GM12878 (cell line): ENCODE measurements around the gene CYP2C19. TPM values are rescaled to one million over a fixed set of nuclear protein-coding genes. Genes with fewer than 3 reads are reported as not detected.

Experiments used
- ATAC-seq: fragments of 200-7000 bp; cut with Tn5 transposase; 3 replicates; pipeline ENCODE4 v1.9.1; 2020; ENCODE audit warnings: mild to moderate bottlenecking, moderate library complexity
- Bru-seq: library from RNA; stranded (reverse); fragments of 400-500 nt; gene quantifications from one replicate; lab custom pipeline; 2021; lab: Mats Ljungman, UMichigan
- BruChase-seq, 2 experiments: library from RNA; stranded (reverse); fragments of 400-500 nt; gene quantifications; one replicate each; lab custom pipeline; 2021; lab: Mats Ljungman, UMichigan
- BruUV-seq: library from RNA; stranded (reverse); fragments of 400-500 nt; replicated peaks from 2 replicates; lab custom pipeline; 2021; lab: Mats Ljungman, UMichigan
- CTCF ChIA-PET: fragments of 300-600 bp; sonication (Branson Sonifier 250); formaldehyde crosslinking; extraction: SDS; loops from one replicate; lab custom pipeline; 2021; ENCODE audit warnings: inconsistent platforms; lab: Yijun Ruan, JAX
- POLR2A ChIA-PET: fragments of 350-600 bp; formaldehyde crosslinking; extraction: SDS; loops from one replicate; lab custom pipeline; 2021; ENCODE audit warnings: inconsistent platforms; lab: Charles Lee
- RAD21 ChIA-PET: fragments of 300-600 bp; sonication (Branson Sonifier 250); formaldehyde crosslinking; loops from one replicate; lab custom pipeline; 2023; ENCODE audit warnings: antibody characterized with exemption; ENCODE audit not compliant: unreplicated experiment; lab: Charles Lee
- SMC1A ChIA-PET: fragments of 300-600 bp; sonication (Branson Sonifier 250); formaldehyde crosslinking; loops from one replicate; lab custom pipeline; 2023; ENCODE audit not compliant: unreplicated experiment, uncharacterized antibody; lab: Charles Lee
- DNase-seq: peaks from one replicate; pipeline ENCODE4 v3.0.0-alpha.2; 2011; ENCODE audit warnings: low read depth, low spot score
- FAIRE-seq: peaks from 3 replicates; lab custom pipeline; 2011; peaks lifted over from hg19 to GRCh38; lab: Jason Lieb, UNC
- H2AFZ ChIP-seq: 2 replicates; pipeline ENCODE4 v1.6.0; 2011; ENCODE audit warnings: low read depth, low read length, control low read depth; ENCODE audit not compliant: control insufficient read depth
- H3K27ac ChIP-seq: 2 replicates; pipeline ENCODE4 v1.5.1; 2011; ENCODE audit warnings: control low read depth; ENCODE audit not compliant: control insufficient read depth, insufficient read depth
- H3K27me3 ChIP-seq, 2 experiments: replicated peaks in 1 of 2; 2 replicates each; pipeline versions ENCODE4 v1.6.0 to v1.6.1; 2011; ENCODE audit warnings: low read length in 1 of 2; ENCODE audit not compliant: control insufficient read depth in 2 of 2, insufficient read depth in 2 of 2
- H3K36me3 ChIP-seq, 2 experiments: 2 replicates each; pipeline ENCODE4 v1.5.1; 2011; ENCODE audit warnings: low read length in 1 of 2; ENCODE audit not compliant: control insufficient read depth in 2 of 2, insufficient read depth in 2 of 2
- H3K4me1 ChIP-seq: 2 replicates; pipeline ENCODE4 v1.6.1; 2011; ENCODE audit warnings: mild to moderate bottlenecking, low read length, moderate library complexity, mixed read lengths; ENCODE audit not compliant: control insufficient read depth, insufficient read depth
- H3K4me2 ChIP-seq: 2 replicates; pipeline ENCODE4 v1.6.0; 2011; ENCODE audit warnings: control low read depth; ENCODE audit not compliant: control insufficient read depth, insufficient read depth
- H3K4me3 ChIP-seq: fragments of 200-600 bp; sonication (generic); 2 replicates; pipeline ENCODE4 v1.5.1; 2016
- H3K79me2 ChIP-seq: 2 replicates; pipeline ENCODE4 v1.6.0; 2011; ENCODE audit warnings: low read length; ENCODE audit not compliant: control insufficient read depth, insufficient read depth
- H3K9ac ChIP-seq: 2 replicates; pipeline ENCODE4 v1.8.0; 2011; ENCODE audit warnings: low read length, control low read depth, mixed read lengths; ENCODE audit not compliant: control insufficient read depth, insufficient read depth
- H3K9me3 ChIP-seq: replicated peaks from 3 replicates; pipeline ENCODE4 v1.5.1; 2011; ENCODE audit warnings: mild to moderate bottlenecking, low read length; ENCODE audit not compliant: control insufficient read depth, insufficient read depth
- H4K20me1 ChIP-seq: 2 replicates; pipeline ENCODE4 v1.6.0; 2011; ENCODE audit not compliant: control insufficient read depth, insufficient read depth
- ATF7 ChIP-seq: fragments of 450-650 bp; IDR thresholded peaks from 2 replicates; pipeline ENCODE4 v1.6.1; 2016; ENCODE audit warnings: low read depth, mild to moderate bottlenecking
- CBX3 ChIP-seq: fragments of 200-600 bp; sonication (generic); IDR thresholded peaks from 2 replicates; pipeline ENCODE4 v1.6.1; 2016; ENCODE audit warnings: low read depth, borderline replicate concordance
- CHD1 ChIP-seq: IDR thresholded peaks from 2 replicates; pipeline ENCODE4 v1.6.1; 2012; ENCODE audit warnings: low read depth, low read length, improper control_type of control experiment
- NFIC ChIP-seq: IDR thresholded peaks from 2 replicates; pipeline ENCODE4 v1.6.1; 2012; ENCODE audit warnings: low read depth, mild to moderate bottlenecking, inconsistent platforms, low read length, moderate library complexity
- RELA ChIP-seq: fragments of 450-650 bp; IDR thresholded peaks from 2 replicates; pipeline ENCODE4 v1.8.0; 2014; ENCODE audit warnings: borderline replicate concordance; ENCODE audit not compliant: partially characterized antibody
- TCF7 ChIP-seq: IDR thresholded peaks from 2 replicates; pipeline ENCODE4 v1.6.1; 2014; ENCODE audit warnings: antibody characterized with exemption, borderline replicate concordance
- YY1 ChIP-seq: IDR thresholded peaks from 2 replicates; pipeline ENCODE4 v1.6.1; 2011; ENCODE audit warnings: low read depth, mild to moderate bottlenecking, low read length
- WGBS: methylation state at CpG from one replicate; pipeline ENCODE4 v1.1.6; 2016; ENCODE audit warnings: low lambda C conversion rate; ENCODE audit not compliant: insufficient replicate concordance, insufficient coverage; ENCODE audit errors: missing lambda C conversion rate; 5-methylcytosine and 5-hydroxymethylcytosine counted together
- in situ Hi-C: fragments of 300-500 bp; cut with MboI; formaldehyde crosslinking; loops from 9 replicates; pipeline ENCODE4 v1.14.3; 2018; ENCODE audit warnings: mixed read lengths
- intact Hi-C: fragments of 100-400 bp; cut with micrococcal nuclease; formaldehyde crosslinking; loops from one replicate; pipeline ENCODE4 v1.14.2; 2022; ENCODE audit not compliant: unreplicated experiment
- long read RNA-seq, 2 experiments: library from polyadenylated mRNA; unstranded; transcript quantifications; one replicate each; pipeline ENCODE4 v2.0.0, GENCODE V29; 2019 to 2020
- polyA minus RNA-seq, 3 experiments: library from RNA; depleted of rRNA, polyadenylated mRNA; stranded (reverse); fragments of >200 nt; gene quantifications; 2 replicates each; pipeline ENCODE4 v1.2.3, GENCODE V29; 2011
- polyA plus RNA-seq, 11 experiments: library from polyadenylated mRNA; depleted of rRNA in 4 of 11; unstranded in 6 of 11; stranded (reverse) in 5 of 11; fragments of >200 nt; fragmentation: Nextera tagmentation in 4 of 11; fragmentation: Illumina TruSeq in 1 of 11; extraction: Ambion mirVana in 4 of 11; extraction: Trizol in 1 of 11; gene quantifications; 1 replicate in 1 of 11; 2 replicates in 10 of 11; pipeline versions ENCODE4 v1.2.1 to v1.2.3, GENCODE V29; 2011 to 2016; ENCODE audit warnings: inconsistent platforms in 2 of 11, missing spikeins in 2 of 11, low read depth in 1 of 11
- total RNA-seq, 4 experiments: library from RNA; depleted of rRNA in 3 of 4; stranded (reverse); fragments of >200 nt in 3 of 4; fragmentation: Illumina TruSeq in 1 of 4; extraction: Trizol in 1 of 4; gene quantifications; 2 replicates each; pipeline versions ENCODE4 v1.2.1 to v1.2.3, GENCODE V29; 2013 to 2021

CYP2C19 gene
- not detected in 2 replicates for total RNA-seq (2013; cell fraction: nucleolus; rRNA removed)
- total RNA-seq (2014; rRNA removed) (not detected in 2 replicates), total RNA-seq (2014; rRNA removed; fragmentation: Illumina TruSeq; extraction: Trizol) (not detected in 2 replicates), total RNA-seq (2021) (0.11 TPM in 1 of 2 replicates, not detected in the other), polyA plus RNA-seq (2011; rRNA removed) (not detected in 2 replicates), polyA plus RNA-seq (2014; fragmentation: Illumina TruSeq; extraction: Trizol) (not detected in 2 replicates), polyA plus RNA-seq (2014; fragmentation: Nextera tagmentation; extraction: Ambion mirVana) (not detected), polyA plus RNA-seq (2014; rRNA removed) (not detected in 2 replicates), polyA plus RNA-seq (2016; fragmentation: Nextera tagmentation; extraction: Ambion mirVana) (not detected), polyA minus RNA-seq (2011; rRNA and poly(A)+ RNA removed) (not detected in 2 replicates), Bru-seq, nascent RNA (not detected), BruChase-seq, experiment 1, labeled RNA remaining after a 6-hour chase (percentile 16 among the genes with signal in this experiment), BruChase-seq, experiment 2, labeled RNA remaining after a 2-hour chase (percentile 19 among the genes with signal in this experiment)
- polyA plus RNA-seq (2011; ENCODE audit: low read depth) = not detected
- 0.03 TPM in 1 of 2 replicates, not detected in the other for polyA plus RNA-seq (2011; cell fraction: cytosol; rRNA removed)
- polyA plus RNA-seq (2011; cell fraction: nucleus; rRNA removed) = 0.04 and 0.09 TPM in 2 replicates
- not detected in 2 replicates for polyA plus RNA-seq (2012)
- polyA minus RNA-seq (2011; cell fraction: cytosol; rRNA and poly(A)+ RNA removed) = not detected in 2 replicates
- not detected in 2 replicates for polyA minus RNA-seq (2011; cell fraction: nucleus; rRNA and poly(A)+ RNA removed)
- long read RNA-seq, experiment 1 = 0 reads
- long read RNA-seq, experiment 2 = 0 reads

DNA sequence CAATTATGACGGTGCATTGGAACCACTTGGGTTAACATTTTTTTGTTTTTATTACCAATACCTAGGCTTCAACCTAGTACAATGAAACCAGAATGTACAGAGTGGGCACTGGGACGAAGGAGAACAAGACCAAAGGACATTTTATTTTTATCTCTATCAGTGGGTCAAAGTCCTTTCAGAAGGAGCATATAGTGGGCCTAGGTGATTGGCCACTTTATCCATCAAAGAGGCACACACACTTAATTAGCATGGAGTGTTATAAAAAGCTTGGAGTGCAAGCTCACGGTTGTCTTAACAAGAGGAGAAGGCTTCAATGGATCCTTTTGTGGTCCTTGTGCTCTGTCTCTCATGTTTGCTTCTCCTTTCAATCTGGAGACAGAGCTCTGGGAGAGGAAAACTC lies at the start of gene CYP2C19:
Gene CYP2C19 (plus strand): TSS at position 289 of the 400 bp plus-strand sequence. CDS start 25 bp downstream, at position 314.
- Histone ChIP-seq H2AFZ (no peak within 1 kb of the TSS), H3K9ac (no peak within 1 kb of the TSS), H3K79me2 (no peaks in the 10 kb centered on the region), H3K36me3 (no peaks in the 10 kb centered on the region), H4K20me1 (no peaks in the 10 kb centered on the region), H3K4me1 (no peaks in the 10 kb centered on the region), H3K27me3 (no peaks in the 10 kb centered on the region), H3K9me3 (no peaks in the 10 kb centered on the region), H3K4me3 (no peak within 1 kb of the TSS), H3K4me2 (no peak within 1 kb of the TSS), H3K27ac (no peak within 1 kb of the TSS)
- TF ChIP-seq RELA (no peak), CHD1 (no peak), ATF7 (no peak), NFIC (no peak), YY1 (no peak), TCF7 (no peak), CBX3 (no peak)
- no TSS peak for BruUV-seq
- POLR2A ChIA-PET = no interaction called here
- SMC1A ChIA-PET = no interaction called here
- ATAC-seq = no peak
- DNase-seq = no peak
- CTCF ChIA-PET = no interaction called here
- 9% methylated on average over 3 of the region's 3 CpGs for WGBS
- intact Hi-C loops (no loop called here), in situ Hi-C loops (no loop called here)
- FAIRE-seq = no peak
- RAD21 ChIA-PET = no interaction called here
